Esophagus squamous epithelium (tissue), 4 donors: Measurements from ENCODE around the gene SEMA5A.

Experiments used
- CTCF ChIP-seq, 6 experiments: fragments of 450-650 bp in 4 of 6; fragments of 200-600 bp in 2 of 6; sonication (generic) in 2 of 6; IDR thresholded peaks; one replicate each; pipeline ENCODE4 v1.5.1; 2016 to 2019; ENCODE audit warnings: antibody characterized with exemption in 6 of 6, mild to moderate bottlenecking in 4 of 6, moderate library complexity in 4 of 6
- POLR2A ChIP-seq, 4 donors: fragments of 450-650 bp; IDR thresholded peaks; one replicate each; pipeline ENCODE4 v1.6.1; 2017; ENCODE audit warnings: antibody characterized with exemption in 4 of 4, mild to moderate bottlenecking in 4 of 4, moderate library complexity in 3 of 4

DNA sequence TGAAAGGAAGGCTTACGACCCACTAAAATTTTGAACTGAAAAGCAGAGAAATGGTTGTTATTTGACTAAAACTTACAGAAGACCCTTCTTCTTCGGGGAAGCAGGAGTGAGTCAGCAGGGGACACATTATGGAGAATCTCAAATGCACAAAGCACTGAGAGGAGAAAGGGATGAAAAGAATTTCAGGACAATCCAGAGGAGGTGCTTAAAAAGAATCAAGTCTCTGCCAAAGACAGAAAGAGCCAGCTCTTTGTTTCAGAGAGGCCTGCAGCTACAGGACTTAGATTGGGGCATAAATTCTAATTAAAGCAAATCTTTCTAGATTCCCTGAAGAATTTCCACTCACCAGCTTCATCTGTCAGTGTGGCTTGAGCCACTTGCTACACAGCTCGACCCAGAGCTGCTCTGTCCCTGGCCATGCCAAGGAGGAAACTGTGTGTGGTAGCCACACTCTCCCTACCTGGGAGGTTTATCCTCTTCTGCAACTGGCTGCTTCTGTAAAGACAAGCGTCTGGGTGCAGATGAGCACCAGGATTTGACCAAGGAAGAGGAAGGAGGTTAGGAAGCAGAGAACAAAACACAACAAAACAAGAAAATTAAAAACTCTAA, 89.9 kb downstream of the SEMA5A start:
- no peak for TF ChIP-seq POLR2A (IDR thresholded peaks at IDR 0.05)
- TF ChIP-seq CTCF (IDR thresholded peaks at IDR 0.05), result no peak
